NCI-H226 (cell line): ENCODE data around the gene PTPRG.

Experiments
- DNase-seq: peaks from one replicate; pipeline ENCODE4 v3.0.0-alpha.2; 2015

Gene PTPRG

GRCh38 chr3:61875976-61876671 is 314.8 kb downstream of the PTPRG start:
- no peak for DNase-seq

GRCh38 chr3:61876797-61877196 is 315.4 kb downstream of the PTPRG start:
- DNase-seq: no peak

GRCh38 chr3:61877359-61878138 is 316.2 kb downstream of the PTPRG start:
- no peak for DNase-seq

- DNase-seq: no peak
Observed at GRCh38 chr3:61882253-61882652, 320.9 kb downstream of the PTPRG start.

- no peak for DNase-seq
Observed at GRCh38 chr3:61884794-61885193, 323.4 kb downstream of the PTPRG start.

GRCh38 chr3:61885414-61885813 is 324.0 kb downstream of the PTPRG start:
- DNase-seq: no peak

GRCh38 chr3:61887206-61887605 is 325.8 kb downstream of the PTPRG start:
- DNase-seq: no peak

GRCh38 chr3:61889259-61889658 is 327.9 kb downstream of the PTPRG start:
- DNase-seq: no peak

GRCh38 chr3:61890167-61890566 is 328.8 kb downstream of the PTPRG start:
- DNase-seq: no peak

GRCh38 chr3:61890586-61890985 is 329.2 kb downstream of the PTPRG start:
- DNase-seq: no peak

GRCh38 chr3:61892891-61893290 is 331.5 kb downstream of the PTPRG start:
- no peak for DNase-seq

GRCh38 chr3:61893840-61894566 is 332.6 kb downstream of the PTPRG start:
- DNase-seq: no peak

GRCh38 chr3:61894988-61895935 is 333.9 kb downstream of the PTPRG start:
- peak; percentile 87 for DNase-seq

- DNase-seq: no peak
Observed at GRCh38 chr3:61896251-61896650, 334.9 kb downstream of the PTPRG start.

- DNase-seq: no peak
Observed at GRCh38 chr3:61897848-61898247, 336.5 kb downstream of the PTPRG start.

GRCh38 chr3:61899700-61900462 is 338.5 kb downstream of the PTPRG start:
- no peak for DNase-seq

GRCh38 chr3:61901496-61901895 is 340.1 kb downstream of the PTPRG start:
- DNase-seq: no peak

- no peak for DNase-seq
Observed at GRCh38 chr3:61901986-61902385, 340.6 kb downstream of the PTPRG start.

GRCh38 chr3:61903074-61903473 is 341.7 kb downstream of the PTPRG start:
- no peak for DNase-seq

- DNase-seq: peak; percentile 24
Observed at GRCh38 chr3:61903931-61904657, 342.7 kb downstream of the PTPRG start.

- no peak for DNase-seq
Observed at GRCh38 chr3:61907210-61907795, 345.9 kb downstream of the PTPRG start.
